ENCODE measurements around the gene SPIRE1.

Gene SPIRE1

GRCh38 chr18:12621742-12622306 is 36.1 kb downstream of the SPIRE1 start:
- DNase-seq (no peak), ATAC-seq (ENCODE audit: insufficient read depth, low read depth) (no peak)
- H3K4me1 ChIP-seq (ENCODE audit: insufficient read depth, low read length): no peaks in the 10 kb centered on the region
- TF ChIP-seq, protein P1, sequence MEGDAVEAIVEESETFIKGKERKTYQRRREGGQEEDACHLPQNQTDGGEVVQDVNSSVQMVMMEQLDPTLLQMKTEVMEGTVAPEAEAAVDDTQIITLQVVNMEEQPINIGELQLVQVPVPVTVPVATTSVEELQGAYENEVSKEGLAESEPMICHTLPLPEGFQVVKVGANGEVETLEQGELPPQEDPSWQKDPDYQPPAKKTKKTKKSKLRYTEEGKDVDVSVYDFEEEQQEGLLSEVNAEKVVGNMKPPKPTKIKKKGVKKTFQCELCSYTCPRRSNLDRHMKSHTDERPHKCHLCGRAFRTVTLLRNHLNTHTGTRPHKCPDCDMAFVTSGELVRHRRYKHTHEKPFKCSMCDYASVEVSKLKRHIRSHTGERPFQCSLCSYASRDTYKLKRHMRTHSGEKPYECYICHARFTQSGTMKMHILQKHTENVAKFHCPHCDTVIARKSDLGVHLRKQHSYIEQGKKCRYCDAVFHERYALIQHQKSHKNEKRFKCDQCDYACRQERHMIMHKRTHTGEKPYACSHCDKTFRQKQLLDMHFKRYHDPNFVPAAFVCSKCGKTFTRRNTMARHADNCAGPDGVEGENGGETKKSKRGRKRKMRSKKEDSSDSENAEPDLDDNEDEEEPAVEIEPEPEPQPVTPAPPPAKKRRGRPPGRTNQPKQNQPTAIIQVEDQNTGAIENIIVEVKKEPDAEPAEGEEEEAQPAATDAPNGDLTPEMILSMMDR (IDR thresholded peaks at IDR 0.05; ENCODE audit: borderline replicate concordance, extremely low read depth, low read length, poor library complexity, severe bottlenecking): no peak
- no peak for TF ChIP-seq EZH2 (IDR thresholded peaks at IDR 0.05; ENCODE audit: borderline replicate concordance, low read depth, low read length, severe bottlenecking)
- H3K4me2 ChIP-seq (ENCODE audit: insufficient read depth, low read length): no peak overlapping the region
- H3K79me2 ChIP-seq (ENCODE audit: insufficient read depth, low read length): no peaks in the 10 kb centered on the region
- no peak overlapping the region for H3K4me3 ChIP-seq (ENCODE audit: low read depth in 1 of 2, low read length in 2 of 2)
- H3K27me3 ChIP-seq (ENCODE audit: insufficient read depth, low read length, poor library complexity): no peaks in the 10 kb centered on the region
- H2AFZ ChIP-seq (ENCODE audit: low read depth, low read length): no peak overlapping the region
- H3K9me3 ChIP-seq (ENCODE audit: insufficient read depth, low read length, severe bottlenecking): no peaks in the 10 kb centered on the region
- H3K36me3 ChIP-seq (ENCODE audit: insufficient read depth, low read length): no peaks in the 10 kb centered on the region
- no peak overlapping the region for H3K27ac ChIP-seq (ENCODE audit: low read length)
- H3K9ac ChIP-seq (ENCODE audit: low read depth, low read length): no peak overlapping the region
- no peaks in the 10 kb centered on the region for H4K20me1 ChIP-seq (ENCODE audit: insufficient read depth, low read length)

DNA sequence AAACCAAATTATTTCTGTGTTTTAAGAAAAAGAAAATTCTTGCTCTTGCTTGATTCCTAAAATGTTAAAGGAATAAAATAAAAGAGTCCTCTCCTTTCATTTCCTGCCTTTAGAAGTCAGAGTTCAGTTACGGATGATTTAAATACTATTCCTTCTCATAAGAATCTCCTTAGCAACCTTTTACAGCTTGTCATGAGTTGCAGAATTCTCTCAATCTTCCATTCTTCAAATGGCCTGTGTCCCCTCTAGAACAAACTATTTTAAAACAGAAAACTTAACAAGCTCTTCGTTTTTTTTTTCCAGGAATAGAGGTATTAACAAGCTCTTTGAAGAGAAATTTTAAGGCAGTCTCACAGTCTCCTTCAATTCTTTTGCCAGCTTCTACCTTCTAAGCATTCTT is 42.2 kb downstream of the SPIRE1 start:
- DNase-seq (no peak), ATAC-seq (ENCODE audit: insufficient read depth, low read depth) (no peak)
- H3K9ac ChIP-seq (ENCODE audit: low read depth, low read length): no peak overlapping the region
- H3K27me3 ChIP-seq (ENCODE audit: insufficient read depth, low read length, poor library complexity): no peaks in the 10 kb centered on the region
- no peaks in the 10 kb centered on the region for H3K9me3 ChIP-seq (ENCODE audit: insufficient read depth, low read length, severe bottlenecking)
- TF ChIP-seq EZH2 (IDR thresholded peaks at IDR 0.05; ENCODE audit: borderline replicate concordance, low read depth, low read length, severe bottlenecking): no peak
- TF ChIP-seq, protein P1 (IDR thresholded peaks at IDR 0.05; ENCODE audit: borderline replicate concordance, extremely low read depth, low read length, poor library complexity, severe bottlenecking): no peak
- H3K27ac ChIP-seq (ENCODE audit: low read length): no peak overlapping the region
- H4K20me1 ChIP-seq (ENCODE audit: insufficient read depth, low read length): no peaks in the 10 kb centered on the region
- H3K4me1 ChIP-seq (ENCODE audit: insufficient read depth, low read length): no peaks in the 10 kb centered on the region
- no peaks in the 10 kb centered on the region for H3K36me3 ChIP-seq (ENCODE audit: insufficient read depth, low read length)
- no peak overlapping the region for H3K4me3 ChIP-seq (ENCODE audit: low read depth in 1 of 2, low read length in 2 of 2)
- H2AFZ ChIP-seq (ENCODE audit: low read depth, low read length): no peak overlapping the region
- no peak overlapping the region for H3K4me2 ChIP-seq (ENCODE audit: insufficient read depth, low read length)
- no peaks in the 10 kb centered on the region for H3K79me2 ChIP-seq (ENCODE audit: insufficient read depth, low read length)

DNA sequence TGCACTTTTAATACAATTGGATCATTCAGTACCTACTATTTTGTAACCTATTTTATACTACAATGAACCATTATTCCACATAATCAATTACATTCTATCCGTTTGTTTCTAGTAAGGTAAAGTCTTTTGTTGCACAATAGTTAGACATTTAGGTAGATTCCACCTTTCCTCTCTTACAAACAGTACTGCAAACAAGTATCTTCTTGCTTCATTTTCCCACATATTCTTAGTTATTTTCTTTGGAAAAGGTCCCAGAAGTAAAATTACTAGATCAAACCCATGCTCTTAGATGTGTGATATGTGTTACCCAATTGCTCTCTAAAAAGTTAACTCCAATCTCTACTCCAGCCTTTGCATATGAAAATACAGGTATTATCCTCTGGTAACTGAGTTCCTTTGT is 49.6 kb downstream of the SPIRE1 start:
- Histone ChIP-seq H2AFZ (ENCODE audit: low read depth, low read length) (no peak overlapping the region), H3K4me1 (ENCODE audit: insufficient read depth, low read length) (no peaks in the 10 kb centered on the region), H3K27ac (ENCODE audit: low read length) (no peak overlapping the region), H3K9me3 (ENCODE audit: insufficient read depth, low read length, severe bottlenecking) (no peaks in the 10 kb centered on the region), H3K4me3 (ENCODE audit: low read depth in 1 of 2, low read length in 2 of 2) (no peak overlapping the region), H3K36me3 (ENCODE audit: insufficient read depth, low read length) (no peaks in the 10 kb centered on the region), H3K79me2 (ENCODE audit: insufficient read depth, low read length) (no peaks in the 10 kb centered on the region), H3K27me3 (ENCODE audit: insufficient read depth, low read length, poor library complexity) (no peaks in the 10 kb centered on the region), H3K4me2 (ENCODE audit: insufficient read depth, low read length) (no peak overlapping the region), H4K20me1 (ENCODE audit: insufficient read depth, low read length) (no peaks in the 10 kb centered on the region), H3K9ac (ENCODE audit: low read depth, low read length) (no peak overlapping the region)
- TF ChIP-seq, protein P1 (IDR thresholded peaks at IDR 0.05; ENCODE audit: borderline replicate concordance, extremely low read depth, low read length, poor library complexity, severe bottlenecking): no peak
- no peak for TF ChIP-seq EZH2 (IDR thresholded peaks at IDR 0.05; ENCODE audit: borderline replicate concordance, low read depth, low read length, severe bottlenecking)
- no peak for DNase-seq
- no peak for ATAC-seq (ENCODE audit: insufficient read depth, low read depth)
